ENCODE measurements around the gene USP24.
A peak's percentile ranks its signal among the peaks of the same experiment; 100 is the strongest.

DNA sequence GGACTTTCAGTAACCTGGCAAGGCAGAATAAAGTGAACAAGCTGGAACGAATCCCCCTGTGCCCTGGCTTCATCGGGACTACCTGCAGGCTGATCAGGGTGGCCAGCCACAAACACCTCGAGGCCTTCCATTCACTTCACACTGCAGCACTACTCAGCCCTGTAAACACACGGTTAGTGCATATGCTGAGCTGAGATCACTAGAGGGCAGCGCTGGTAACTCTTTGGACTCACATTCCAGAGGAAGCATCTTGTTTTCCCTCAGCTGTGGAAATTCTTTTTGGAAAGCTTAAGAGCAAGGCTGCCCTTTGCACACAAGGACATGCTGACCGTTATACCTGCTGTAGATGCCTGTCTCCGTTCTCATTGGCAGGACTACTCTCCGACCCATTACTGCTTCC is 143.7 kb downstream of the USP24 start:
- TF ChIP-seq, protein P1, sequence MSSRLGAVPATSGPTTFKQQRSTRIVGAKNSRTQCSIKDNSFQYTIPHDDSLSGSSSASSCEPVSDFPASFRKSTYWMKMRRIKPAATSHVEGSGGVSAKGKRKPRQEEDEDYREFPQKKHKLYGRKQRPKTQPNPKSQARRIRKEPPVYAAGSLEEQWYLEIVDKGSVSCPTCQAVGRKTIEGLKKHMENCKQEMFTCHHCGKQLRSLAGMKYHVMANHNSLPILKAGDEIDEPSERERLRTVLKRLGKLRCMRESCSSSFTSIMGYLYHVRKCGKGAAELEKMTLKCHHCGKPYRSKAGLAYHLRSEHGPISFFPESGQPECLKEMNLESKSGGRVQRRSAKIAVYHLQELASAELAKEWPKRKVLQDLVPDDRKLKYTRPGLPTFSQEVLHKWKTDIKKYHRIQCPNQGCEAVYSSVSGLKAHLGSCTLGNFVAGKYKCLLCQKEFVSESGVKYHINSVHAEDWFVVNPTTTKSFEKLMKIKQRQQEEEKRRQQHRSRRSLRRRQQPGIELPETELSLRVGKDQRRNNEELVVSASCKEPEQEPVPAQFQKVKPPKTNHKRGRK (CRISPR knock-in tag; IDR thresholded peaks at IDR 0.05; ENCODE audit: borderline replicate concordance): no peak
- TF ChIP-seq ESRRA (CRISPR knock-in tag; IDR thresholded peaks at IDR 0.05; ENCODE audit: borderline replicate concordance) (no peak), GABPB1 (CRISPR knock-in tag; IDR thresholded peaks at IDR 0.05) (no peak), FOXK1 (CRISPR knock-in tag; IDR thresholded peaks at IDR 0.05) (0 out of 2 replicates have a peak, but pooled peaks have one; percentile 30), ETV6 (CRISPR knock-in tag; IDR thresholded peaks at IDR 0.05) (no peak), SOX15 (CRISPR knock-in tag; IDR thresholded peaks at IDR 0.05) (no peak), ZNF263 (CRISPR knock-in tag; IDR thresholded peaks at IDR 0.05; ENCODE audit: low read depth) (no peak)
- TF ChIP-seq, protein P2, sequence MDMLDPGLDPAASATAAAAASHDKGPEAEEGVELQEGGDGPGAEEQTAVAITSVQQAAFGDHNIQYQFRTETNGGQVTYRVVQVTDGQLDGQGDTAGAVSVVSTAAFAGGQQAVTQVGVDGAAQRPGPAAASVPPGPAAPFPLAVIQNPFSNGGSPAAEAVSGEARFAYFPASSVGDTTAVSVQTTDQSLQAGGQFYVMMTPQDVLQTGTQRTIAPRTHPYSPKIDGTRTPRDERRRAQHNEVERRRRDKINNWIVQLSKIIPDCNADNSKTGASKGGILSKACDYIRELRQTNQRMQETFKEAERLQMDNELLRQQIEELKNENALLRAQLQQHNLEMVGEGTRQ (CRISPR knock-in tag; IDR thresholded peaks at IDR 0.05): no peak
- TF ChIP-seq, protein P3, sequence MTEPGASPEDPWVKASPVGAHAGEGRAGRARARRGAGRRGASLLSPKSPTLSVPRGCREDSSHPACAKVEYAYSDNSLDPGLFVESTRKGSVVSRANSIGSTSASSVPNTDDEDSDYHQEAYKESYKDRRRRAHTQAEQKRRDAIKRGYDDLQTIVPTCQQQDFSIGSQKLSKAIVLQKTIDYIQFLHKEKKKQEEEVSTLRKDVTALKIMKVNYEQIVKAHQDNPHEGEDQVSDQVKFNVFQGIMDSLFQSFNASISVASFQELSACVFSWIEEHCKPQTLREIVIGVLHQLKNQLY (CRISPR knock-in tag; IDR thresholded peaks at IDR 0.05): no peak
- TF ChIP-seq, protein P4, sequence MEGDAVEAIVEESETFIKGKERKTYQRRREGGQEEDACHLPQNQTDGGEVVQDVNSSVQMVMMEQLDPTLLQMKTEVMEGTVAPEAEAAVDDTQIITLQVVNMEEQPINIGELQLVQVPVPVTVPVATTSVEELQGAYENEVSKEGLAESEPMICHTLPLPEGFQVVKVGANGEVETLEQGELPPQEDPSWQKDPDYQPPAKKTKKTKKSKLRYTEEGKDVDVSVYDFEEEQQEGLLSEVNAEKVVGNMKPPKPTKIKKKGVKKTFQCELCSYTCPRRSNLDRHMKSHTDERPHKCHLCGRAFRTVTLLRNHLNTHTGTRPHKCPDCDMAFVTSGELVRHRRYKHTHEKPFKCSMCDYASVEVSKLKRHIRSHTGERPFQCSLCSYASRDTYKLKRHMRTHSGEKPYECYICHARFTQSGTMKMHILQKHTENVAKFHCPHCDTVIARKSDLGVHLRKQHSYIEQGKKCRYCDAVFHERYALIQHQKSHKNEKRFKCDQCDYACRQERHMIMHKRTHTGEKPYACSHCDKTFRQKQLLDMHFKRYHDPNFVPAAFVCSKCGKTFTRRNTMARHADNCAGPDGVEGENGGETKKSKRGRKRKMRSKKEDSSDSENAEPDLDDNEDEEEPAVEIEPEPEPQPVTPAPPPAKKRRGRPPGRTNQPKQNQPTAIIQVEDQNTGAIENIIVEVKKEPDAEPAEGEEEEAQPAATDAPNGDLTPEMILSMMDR (IDR thresholded peaks at IDR 0.05): no peak
- TF ChIP-seq, protein P5, sequence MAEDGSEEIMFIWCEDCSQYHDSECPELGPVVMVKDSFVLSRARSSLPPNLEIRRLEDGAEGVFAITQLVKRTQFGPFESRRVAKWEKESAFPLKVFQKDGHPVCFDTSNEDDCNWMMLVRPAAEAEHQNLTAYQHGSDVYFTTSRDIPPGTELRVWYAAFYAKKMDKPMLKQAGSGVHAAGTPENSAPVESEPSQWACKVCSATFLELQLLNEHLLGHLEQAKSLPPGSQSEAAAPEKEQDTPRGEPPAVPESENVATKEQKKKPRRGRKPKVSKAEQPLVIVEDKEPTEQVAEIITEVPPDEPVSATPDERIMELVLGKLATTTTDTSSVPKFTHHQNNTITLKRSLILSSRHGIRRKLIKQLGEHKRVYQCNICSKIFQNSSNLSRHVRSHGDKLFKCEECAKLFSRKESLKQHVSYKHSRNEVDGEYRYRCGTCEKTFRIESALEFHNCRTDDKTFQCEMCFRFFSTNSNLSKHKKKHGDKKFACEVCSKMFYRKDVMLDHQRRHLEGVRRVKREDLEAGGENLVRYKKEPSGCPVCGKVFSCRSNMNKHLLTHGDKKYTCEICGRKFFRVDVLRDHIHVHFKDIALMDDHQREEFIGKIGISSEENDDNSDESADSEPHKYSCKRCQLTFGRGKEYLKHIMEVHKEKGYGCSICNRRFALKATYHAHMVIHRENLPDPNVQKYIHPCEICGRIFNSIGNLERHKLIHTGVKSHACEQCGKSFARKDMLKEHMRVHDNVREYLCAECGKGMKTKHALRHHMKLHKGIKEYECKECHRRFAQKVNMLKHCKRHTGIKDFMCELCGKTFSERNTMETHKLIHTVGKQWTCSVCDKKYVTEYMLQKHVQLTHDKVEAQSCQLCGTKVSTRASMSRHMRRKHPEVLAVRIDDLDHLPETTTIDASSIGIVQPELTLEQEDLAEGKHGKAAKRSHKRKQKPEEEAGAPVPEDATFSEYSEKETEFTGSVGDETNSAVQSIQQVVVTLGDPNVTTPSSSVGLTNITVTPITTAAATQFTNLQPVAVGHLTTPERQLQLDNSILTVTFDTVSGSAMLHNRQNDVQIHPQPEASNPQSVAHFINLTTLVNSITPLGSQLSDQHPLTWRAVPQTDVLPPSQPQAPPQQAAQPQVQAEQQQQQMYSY (CRISPR knock-in tag; IDR thresholded peaks at IDR 0.05): no peak
- TF ChIP-seq, protein P6, sequence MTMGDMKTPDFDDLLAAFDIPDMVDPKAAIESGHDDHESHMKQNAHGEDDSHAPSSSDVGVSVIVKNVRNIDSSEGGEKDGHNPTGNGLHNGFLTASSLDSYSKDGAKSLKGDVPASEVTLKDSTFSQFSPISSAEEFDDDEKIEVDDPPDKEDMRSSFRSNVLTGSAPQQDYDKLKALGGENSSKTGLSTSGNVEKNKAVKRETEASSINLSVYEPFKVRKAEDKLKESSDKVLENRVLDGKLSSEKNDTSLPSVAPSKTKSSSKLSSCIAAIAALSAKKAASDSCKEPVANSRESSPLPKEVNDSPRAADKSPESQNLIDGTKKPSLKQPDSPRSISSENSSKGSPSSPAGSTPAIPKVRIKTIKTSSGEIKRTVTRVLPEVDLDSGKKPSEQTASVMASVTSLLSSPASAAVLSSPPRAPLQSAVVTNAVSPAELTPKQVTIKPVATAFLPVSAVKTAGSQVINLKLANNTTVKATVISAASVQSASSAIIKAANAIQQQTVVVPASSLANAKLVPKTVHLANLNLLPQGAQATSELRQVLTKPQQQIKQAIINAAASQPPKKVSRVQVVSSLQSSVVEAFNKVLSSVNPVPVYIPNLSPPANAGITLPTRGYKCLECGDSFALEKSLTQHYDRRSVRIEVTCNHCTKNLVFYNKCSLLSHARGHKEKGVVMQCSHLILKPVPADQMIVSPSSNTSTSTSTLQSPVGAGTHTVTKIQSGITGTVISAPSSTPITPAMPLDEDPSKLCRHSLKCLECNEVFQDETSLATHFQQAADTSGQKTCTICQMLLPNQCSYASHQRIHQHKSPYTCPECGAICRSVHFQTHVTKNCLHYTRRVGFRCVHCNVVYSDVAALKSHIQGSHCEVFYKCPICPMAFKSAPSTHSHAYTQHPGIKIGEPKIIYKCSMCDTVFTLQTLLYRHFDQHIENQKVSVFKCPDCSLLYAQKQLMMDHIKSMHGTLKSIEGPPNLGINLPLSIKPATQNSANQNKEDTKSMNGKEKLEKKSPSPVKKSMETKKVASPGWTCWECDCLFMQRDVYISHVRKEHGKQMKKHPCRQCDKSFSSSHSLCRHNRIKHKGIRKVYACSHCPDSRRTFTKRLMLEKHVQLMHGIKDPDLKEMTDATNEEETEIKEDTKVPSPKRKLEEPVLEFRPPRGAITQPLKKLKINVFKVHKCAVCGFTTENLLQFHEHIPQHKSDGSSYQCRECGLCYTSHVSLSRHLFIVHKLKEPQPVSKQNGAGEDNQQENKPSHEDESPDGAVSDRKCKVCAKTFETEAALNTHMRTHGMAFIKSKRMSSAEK (CRISPR knock-in tag; IDR thresholded peaks at IDR 0.05; ENCODE audit: borderline replicate concordance): no peak
